SKM-1 treated with dmso at 0.1 percent for 144 hours (cell line): Measurements from ENCODE around the gene PLCD3.
"Not testable (repeated sequence)": the region's sequence is repeated elsewhere in the genome, so short reads cannot be mapped to it uniquely, and the experiment has no call there.

Experiments used
- DNase-seq: peaks from one replicate; lab custom pipeline; 2025; ENCODE audit not compliant: unreplicated experiment; lab: John Stamatoyannopoulos, UW

PLCD3 gene

GRCh38 chr17:45135192-45135977 is 3.1 kb upstream of the PLCD3 start, which contains the start of gene ACBD4:
TSS of gene ACBD4 (plus strand) at chr17:45135687. CDS start at chr17:45136145, 458 bp downstream.
- peak; percentile 98 for DNase-seq

DNA sequence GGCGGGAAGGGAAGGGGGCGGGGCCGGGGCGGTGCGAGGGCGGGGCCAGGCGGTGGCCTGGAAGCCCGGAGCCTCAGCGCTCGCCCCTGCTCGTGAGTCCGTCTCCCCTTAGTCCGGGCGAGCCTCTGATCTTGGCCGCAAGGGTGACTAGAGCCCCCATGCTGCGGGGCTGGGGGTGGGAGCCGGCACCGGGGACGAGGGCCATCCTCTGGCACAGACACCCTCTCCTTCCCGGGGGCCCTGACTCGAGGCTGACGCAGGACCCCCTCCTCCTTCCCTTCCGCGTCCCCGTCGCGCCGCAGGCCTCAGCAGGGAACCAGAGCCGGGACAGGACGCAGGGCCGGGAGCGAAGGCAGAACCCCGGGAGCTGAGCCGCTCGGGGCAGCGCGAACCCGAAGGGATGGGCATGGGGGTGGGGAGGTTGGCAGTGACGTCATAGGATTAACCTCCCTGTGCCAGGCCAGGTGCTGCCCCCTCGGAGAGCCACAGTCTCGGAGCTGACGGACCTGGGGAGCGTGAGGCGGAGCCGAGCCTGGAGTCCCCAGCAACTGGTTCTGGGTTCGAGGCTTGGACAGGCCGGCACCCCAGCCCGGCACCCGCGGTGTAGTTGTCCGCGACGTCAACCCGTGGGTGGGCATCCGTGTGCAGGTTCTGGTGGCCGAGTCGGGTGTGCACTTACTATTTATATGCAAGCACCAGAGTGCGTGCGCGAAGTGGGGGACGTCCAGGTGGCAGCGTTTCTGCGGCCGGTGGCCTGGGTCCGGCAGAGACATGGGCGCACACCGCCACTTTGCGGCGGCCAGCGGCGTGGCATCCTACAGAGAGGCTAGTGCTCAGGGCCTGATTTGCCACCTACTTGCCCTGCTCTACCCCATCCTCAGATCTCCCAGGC is 503 bp upstream of the PLCD3 start:
- DNase-seq = peak; percentile 77

GRCh38 chr17:45131616-45132319 is 547 bp downstream of the PLCD3 start:
- no peak for DNase-seq

GRCh38 chr17:45130681-45131615 is 1.4 kb downstream of the PLCD3 start:
- DNase-seq = no peak

DNA sequence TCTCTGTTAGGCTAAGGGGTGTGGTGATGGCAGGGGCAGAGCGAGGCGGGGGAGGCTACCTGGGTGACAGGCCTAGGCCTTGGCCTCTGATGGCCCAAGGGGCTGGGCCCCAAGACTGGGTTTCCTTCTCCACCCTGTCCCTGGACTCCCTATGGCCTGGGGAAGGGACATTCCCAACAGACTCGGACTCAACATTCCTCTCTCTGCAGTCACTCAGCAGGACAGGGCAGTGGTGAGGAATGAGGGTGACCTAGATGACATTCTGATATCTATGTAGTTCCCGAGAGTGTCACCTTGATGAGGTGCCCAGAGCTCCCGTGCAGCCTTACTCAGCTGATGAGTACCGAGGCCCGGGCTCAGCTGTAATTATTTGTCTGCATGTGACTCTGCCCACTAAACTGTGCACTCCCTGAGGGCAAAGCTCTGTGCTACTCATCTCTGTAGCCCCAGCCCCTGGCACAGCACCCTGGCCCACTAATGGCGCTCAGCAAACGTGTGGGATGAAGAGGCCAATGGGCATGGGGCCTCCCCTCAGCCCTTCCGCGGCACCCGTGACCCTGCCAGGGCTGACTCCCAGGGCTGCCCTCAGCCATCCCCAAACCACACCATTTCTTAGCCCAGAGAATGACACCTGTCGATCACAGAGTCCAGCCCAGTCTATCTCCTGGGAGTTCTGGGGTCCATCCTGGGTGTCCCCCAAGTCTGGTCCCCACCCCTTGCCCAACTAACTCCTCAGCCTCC is 2.2 kb downstream of the PLCD3 start:
- DNase-seq = no peak

DNA sequence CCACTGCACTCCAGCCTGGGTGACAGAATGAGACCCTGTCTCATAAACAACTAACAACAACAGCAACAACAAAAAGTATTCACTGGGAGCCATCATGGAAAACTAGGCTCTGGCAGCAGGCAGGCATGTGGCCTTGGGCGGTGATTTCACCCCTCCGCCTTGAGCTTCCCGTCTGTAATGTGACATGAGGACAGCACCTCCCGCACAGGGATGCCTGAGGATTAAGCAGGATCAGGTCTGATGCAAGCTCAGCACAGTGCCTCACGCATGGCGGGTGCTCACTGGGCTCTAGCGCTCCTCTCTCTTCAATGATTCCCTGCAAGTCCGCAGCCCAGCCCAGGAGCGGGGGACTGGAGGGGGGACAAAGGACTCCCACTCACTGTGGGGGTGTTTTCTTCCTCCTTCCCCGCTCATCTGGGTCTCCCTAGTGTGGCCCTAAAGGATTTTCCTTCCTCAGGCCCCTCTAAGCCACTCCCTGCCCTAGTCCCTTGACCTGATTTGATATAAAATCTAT is 2.8 kb downstream of the PLCD3 start:
- DNase-seq = no peak

GRCh38 chr17:45128989-45129388 is 3.3 kb downstream of the PLCD3 start:
- DNase-seq = no peak

- DNase-seq = no peak
Measured at GRCh38 chr17:45128331-45128730, 4.0 kb downstream of the PLCD3 start.

DNA sequence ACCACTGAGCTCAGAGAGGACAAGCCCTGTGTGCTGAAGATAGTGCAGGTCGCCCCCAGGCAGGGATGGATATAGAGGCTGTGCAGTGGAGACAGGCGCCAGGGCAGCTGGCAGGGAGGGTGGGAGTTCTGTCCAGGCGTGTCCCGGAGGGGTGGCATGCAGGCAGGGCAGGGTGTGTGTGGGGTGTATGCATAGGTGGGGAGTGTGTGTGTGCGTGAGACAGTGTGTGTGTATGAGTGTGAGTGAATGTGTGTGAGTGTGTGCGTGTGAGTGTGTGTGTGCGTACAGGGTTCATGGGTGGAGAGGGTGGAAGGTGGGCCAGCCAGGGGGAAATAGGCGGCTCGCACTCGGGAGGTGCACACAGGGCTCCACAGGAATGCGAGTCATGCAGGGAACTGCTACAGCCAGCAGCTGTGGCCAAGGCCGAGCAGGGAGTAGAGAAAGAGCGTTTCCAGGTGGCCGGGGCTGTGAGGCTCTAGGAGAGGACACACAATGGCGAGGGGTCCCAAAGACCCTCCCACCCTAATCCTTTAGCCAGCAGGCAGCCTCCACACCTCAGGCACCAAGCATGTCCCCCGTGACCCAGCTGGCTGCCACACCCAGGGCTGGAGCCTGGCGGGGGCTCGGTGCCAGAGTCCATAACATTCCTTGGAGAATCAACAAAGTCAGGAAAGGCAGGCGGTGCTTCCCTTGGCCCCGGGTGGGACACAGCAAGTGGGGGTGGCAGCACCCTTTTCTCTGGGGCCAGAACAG is 4.6 kb downstream of the PLCD3 start:
- DNase-seq = no peak

DNA sequence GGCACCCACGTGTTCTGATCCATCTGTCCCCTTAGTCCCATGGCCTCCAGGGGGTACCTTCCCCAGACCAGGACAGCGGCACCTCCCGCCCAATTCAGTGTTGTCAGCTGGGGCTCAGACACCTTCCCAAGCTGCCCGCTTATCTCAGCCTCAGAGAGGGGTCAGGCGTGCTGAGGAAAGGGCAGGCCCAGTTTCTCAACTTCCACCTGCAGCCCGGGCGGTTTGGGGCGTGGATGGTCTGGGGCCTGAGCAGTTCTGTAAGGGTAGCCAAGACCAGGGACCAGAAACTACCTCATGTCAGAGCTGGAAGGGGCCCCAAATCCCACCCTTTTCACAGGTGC is 5.1 kb downstream of the PLCD3 start:
- peak; percentile 5 for DNase-seq

GRCh38 chr17:45125509-45125908 is 6.8 kb downstream of the PLCD3 start:
- no peak for DNase-seq

GRCh38 chr17:45124797-45125122 is 7.6 kb downstream of the PLCD3 start:
- DNase-seq = not testable (repeated sequence)

DNA sequence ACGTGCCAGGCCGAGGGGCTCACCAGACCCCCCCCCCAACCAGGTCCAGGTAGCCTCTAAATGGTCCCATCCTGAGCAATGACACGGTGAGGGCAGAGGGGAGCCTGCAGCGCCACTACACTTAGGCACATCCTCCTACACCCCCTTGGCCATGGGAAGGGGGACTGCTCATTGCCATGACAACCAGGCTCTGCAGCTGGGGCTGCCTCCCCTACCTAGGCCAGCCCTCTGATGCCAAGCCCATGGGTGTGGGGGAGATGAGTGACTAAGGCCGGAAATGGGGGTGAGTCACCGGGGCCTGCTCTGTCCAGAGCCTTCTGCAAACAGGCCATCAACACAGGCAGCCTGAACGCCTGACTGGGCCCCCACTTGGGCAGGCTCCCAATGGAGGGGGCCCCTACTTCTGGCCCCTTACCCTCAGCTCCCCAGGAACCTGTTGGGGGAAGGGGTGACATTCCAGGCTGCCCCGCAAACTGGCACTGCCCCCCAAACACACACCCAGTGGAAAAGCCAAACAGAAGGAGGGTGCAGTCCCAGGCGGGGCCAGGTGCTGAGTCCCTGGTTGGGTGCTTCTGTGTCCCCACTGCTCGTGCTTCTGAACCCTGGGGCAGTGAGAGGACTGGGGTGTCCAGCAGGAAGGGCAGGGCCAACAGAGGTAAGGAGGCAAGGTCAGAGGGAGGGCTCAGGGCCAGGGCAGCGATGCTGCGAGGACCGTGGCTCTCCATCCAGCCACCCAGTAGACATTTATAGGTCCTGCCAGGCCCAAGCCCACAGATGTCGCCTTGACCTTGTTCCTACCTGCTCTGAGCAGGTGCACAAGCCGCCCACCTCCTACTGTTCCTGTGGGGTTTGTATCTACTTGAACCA is 8.2 kb downstream of the PLCD3 start:
- peak; percentile 58 for DNase-seq

DNA sequence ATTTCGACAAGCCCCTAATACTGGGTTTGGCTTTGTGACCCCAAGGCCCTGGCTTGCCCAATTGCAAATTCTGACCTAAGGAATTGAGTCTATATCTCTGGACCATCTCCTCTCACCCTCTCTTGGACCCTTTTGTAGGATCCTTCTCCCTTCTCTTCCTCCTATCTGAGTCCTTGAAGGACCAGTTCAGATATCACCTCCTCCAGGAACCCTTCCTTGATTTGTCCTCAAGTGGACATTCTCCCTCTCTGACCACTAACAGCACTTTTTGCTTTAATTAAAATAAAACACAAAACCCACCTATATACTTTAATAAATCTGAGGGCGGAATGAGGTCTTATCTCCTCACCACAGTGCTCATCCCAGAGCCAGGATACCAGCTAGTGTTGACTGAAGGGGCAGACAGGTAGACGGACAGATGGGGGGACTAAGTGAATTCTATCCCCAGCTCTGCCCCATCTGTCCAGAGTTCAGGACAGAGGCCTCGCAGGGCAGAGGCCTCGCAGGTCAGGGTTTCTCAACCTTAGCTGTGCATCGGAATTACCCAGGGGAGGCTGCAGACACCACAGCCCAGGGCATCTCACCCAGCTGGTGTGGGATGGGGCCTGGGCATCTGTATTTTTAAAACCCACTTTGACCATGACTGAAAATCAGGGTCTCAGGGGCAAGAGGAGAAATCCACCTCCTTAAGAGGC is 9.1 kb downstream of the PLCD3 start:
- no peak for DNase-seq

GRCh38 chr17:45121055-45121454 is 11.3 kb downstream of the PLCD3 start:
- no peak for DNase-seq

DNA sequence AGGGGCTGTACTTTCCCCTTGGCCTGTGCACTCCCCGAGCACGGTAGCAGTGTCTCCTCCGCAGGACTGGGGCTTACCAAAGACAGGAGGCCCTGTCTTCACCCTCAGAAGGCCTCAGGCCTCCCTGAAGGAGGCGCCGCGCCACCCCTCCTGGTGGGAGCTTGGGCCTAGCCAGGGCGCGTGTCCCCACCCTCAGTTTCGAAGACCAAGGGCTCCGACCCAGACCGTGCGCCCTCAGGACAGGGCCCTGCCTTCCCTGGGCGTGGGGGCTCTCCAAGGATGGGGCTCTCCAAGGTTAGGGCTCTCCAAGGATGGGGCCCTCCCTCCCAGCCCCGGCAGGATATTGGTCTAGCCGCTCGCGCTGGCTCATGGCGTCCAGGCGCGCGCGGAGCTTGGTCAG is 11.8 kb downstream of the PLCD3 start:
- no peak for DNase-seq

DNA sequence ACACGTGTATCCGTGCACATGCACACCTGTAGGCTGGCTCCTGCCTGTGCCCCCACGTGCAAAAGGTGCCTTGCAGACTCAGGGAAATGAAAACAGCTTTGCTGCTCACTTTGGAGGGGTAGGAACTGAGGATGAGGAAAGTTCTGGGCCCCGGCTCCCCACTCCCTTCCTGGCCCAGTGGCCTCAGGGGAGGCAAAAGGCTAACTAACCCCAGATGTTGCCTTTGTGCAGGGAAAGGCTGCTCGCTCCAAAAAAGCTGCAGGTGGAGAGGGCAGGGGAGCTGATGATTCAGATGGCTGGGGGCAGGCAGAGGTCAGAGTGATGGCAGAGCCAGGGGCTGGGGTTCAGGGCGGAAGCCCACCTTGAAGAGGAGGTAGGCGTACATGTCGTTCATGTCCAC is 12.4 kb downstream of the PLCD3 start:
- no peak for DNase-seq
